DMS153 treated with DMSO at 0.1 percent for 48 hours (cell line): ENCODE measurements around the gene KCNK4.

Experiments
- DNase-seq: peaks from one replicate; lab custom pipeline; 2025; ENCODE audit not compliant: unreplicated experiment; lab: John Stamatoyannopoulos, UW

The KCNK4 gene

DNA sequence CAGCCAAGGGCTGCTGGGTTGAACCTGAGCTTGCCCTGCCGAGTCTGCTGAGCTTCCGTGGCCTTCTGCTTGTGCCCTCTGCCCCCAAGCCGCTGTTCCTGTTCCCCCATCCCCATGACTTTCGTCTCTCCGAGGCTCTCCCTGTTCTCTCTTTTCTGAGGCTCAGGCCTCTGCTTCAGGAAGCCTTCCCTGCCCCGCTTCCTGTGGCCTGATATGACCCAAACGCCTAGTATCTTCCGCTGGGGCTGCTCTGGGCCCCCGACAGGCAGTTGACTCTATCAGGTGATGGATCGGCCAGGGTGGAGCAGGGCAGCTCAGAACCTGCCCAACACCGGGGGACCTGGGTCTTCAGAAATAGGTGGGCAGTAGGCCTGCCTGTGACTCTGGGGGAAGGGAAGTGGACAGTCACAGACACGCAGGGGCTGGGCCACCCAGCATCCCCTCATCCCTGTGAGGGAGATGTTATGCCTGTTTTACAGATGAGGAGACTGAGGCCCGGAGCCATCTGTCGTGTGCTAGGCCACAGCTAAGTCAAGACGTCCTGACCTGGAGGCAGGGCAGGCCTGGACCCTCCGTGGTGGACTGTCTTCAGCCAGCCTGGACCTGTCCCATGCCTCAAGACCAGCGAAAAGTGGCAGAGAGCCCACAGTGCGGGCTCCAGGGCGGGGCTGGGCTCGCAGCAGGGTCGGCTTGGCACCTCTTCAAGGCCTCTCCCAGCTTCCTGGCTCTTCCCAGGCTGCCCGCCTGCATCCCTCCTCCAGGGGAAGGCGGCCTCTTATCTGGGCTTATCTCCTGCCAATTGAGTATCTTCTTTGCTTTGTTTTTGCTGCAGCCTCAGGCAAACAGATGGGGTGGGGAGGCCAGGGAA lies 22.8 kb upstream of the KCNK4 start:
- peak; percentile 8 for DNase-seq

DNA sequence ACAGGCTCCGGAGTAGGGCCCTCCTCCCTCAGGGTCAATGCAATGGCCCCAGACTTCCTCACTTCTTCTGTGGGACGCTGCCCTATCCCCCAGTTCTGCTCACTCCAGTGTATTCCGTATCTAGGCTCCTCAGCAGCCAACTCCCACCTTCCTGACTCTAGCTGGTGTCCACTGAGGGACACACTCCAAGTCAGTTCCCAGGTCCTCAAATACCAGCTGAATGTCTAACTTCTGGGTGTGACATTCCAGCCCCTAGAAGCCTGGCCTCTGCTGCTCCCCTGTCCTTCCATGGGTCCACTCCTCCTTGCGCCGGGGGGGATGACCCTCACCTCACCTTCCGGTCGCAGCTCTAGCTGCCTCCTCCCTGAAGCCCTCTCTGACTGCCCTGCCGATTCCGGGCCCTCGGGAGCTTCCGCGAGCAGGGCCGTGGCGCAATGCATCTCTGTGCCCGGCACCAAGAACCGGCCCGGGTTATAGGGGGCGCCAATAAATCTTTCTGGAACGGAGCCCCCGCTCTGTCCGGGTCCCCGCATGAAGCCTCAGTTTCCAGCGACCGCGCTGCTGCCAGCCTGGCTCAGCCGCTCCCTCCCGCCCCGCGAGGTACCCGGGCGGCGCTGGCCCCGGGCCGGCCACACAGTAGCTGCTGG lies 22.1 kb upstream of the KCNK4 start:
- DNase-seq, result no peak

DNA sequence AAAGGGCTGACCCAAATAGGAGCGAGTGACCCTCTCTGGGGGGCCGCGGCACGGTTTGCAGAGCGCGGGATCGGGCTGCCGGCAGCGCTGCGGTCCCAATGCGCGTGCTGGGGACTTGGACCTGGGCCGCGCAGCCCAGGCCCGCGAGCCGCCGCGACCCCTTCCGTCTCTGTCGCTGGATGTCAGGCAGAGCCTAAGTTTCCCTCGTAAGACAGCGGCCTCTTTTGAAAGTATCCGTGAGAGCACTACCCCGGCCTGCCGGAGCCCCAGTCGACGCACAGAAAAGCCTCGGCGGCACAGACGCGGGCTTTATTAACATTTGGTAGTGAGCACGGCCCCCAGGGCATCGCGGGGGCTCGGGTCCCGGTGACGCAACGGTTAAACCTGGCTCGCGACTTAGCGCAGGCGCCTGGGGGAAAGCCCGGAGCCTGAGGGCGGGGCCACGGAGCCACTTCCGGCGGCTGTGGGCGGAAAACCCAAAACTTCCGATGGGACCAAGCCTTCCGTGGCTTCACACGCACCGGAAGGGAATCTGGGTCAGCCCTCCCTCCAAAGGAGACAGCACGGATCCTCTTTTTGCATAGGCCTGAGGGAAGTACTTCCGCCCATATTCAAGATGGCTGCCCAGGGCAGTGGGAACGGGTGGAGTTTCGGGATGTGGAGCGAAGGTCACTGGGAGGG lies 21.4 kb upstream of the KCNK4 start:
- DNase-seq, result peak; percentile 98

DNA sequence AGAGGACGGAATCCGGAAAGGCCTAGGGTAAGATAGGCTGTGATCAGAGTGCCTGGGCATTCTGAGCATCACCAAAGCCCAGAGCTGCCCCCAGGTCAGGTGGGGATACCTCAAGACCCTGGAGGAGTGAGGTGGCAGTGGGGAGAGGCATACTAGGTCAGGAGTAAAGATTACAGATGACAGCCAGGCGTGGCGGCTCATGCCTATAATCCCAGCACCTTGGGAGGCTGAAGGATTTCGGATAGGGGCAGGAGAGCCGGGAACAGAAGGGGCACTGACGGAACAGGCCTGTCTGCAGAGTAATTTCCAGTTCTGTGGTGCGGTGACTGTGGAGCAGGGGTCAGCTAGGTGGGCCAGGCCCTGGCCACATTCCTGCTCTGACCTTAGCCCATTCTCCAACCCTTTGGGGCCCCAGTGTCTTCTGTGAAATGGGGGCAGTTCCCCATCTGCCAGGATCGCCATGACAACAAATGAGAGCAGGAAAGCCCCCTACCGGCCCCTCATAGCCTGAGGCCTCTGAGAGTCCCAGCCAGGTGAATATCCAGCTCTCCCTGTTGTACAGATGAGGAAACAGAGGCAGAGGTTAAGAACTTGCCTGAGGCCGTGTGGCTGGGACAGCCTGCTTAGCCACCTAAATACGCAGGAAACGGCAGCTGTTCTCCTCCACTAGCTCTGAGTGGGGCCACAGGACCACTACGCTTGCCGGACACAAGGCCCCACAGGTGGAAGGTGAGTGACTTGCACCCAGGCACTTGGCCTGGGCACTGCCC lies 15.9 kb upstream of the KCNK4 start:
- DNase-seq, result no peak

DNA sequence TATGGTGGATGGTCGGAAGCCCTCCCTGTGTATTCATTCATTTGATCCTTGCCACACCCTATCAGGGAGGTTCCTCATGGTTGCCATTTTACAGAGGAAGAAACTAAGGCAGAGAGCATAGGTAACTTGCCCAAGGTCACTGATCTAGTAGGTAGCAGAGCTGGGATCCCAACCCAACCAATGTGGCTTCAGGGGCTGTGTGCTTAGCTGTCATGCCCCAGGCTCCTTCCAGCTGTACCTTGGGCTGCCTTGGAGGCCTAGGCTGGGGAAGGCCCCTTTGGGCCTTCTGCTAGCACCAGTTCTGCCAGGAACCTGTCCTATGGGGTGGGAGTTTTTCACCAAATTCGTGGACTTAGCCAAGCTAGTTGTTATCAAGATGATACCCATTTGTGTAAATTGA lies 15.3 kb upstream of the KCNK4 start:
- DNase-seq, result no peak

DNA sequence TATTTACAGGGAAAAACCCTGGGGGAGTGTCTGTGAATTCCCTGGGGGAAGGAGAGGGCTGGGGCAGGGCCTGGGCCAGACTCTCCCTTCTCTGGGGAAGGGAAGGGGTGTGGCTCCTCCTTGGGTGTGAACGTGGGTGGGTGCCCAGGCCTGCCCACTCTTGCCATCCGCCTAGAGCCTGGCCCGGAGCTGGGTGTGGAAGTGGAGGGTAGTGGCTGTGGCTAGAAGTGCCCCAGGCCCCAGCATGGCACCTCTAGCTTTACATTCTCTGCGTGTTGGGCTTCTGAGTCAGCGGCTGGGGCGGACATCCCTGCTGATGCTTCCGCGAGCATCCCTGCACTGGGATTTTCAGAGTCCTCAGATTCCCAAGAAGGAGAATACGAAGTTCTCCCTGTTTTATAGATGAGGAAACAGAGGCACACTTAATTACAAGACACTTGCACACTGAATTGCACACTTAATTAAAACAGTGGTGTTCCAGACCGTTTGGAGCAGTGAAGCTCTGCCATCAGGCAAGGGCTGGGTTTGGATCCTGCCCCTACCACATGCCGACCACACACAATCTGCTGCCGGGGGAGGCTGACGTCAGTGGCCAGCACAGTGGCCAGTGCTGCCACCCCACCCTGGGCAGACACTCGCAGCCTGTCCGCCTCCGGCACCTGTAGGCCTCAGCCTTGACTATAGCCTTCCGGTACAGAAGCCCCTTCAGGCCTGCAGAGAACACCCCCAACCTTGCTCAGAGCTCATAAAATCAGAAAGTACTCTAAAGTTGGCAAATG lies 14.3 kb upstream of the KCNK4 start:
- no peak for DNase-seq

DNA sequence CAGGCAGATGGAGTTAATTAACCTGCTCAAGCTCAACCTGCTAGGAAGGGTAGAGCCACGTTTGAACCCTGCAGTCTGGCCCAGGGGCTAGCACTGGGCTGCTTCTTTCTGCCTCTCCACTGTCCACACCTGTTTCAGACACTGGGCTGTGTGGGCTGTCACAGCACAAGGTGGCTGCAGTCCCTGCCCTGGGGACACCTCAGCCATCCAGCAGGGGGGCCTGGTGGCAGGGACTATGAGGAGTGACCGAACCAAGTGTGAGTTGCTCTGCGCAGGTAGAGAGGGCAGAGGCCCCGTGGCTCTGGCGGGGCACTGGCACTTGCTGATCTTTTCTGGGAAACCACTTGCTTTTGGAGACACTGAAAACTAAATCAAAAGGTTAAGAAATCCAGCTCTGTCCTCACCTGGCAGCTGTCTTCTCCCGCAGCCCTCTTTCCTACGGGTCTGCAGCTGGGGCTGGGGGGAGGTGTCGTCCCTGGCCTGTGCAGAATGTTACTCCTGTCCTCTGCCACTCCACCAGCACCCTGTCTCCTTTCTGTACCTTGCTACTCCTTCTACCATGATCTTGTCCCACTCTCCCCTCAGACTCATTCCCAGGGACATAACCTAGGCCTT lies 12.4 kb upstream of the KCNK4 start:
- DNase-seq, result no peak

DNA sequence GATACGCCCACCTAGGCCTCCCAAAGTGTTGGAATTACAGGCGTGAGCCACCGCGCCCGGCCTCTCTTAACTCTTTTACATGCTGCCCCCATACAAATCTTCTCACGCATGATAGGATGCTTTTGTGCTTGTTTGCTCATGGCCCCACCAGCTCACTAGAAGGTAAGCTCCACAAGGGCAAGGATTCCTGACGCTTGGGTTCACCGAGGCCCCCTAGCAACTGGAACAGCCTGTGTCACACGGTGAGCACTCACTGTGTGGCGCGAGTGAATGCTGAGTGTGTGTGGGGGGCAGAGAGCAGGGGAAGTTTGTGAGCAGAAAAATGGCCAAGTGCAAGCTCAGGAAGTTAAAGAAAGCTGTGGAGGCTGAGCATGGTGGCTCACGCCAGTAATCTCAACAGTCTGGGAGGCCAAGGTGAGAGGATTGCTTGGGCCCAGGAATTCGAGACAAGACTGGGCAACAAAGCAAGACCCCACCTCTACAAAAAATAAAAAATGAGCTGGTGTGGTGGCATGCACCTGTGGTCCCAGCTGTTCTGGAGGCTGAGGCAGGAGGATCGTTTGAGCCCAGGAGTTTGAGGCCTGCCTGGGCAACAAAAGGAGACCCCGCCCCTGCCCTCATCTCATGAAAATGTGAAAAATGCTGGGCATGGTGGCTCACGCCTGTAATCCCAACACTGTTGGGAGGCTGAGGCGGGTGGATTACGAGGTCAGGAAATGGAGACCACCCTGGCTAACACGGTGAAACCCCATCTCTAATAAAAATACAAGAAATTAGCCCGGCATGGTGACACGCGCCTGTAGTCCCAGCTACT lies 8.9 kb upstream of the KCNK4 start:
- no peak for DNase-seq

DNA sequence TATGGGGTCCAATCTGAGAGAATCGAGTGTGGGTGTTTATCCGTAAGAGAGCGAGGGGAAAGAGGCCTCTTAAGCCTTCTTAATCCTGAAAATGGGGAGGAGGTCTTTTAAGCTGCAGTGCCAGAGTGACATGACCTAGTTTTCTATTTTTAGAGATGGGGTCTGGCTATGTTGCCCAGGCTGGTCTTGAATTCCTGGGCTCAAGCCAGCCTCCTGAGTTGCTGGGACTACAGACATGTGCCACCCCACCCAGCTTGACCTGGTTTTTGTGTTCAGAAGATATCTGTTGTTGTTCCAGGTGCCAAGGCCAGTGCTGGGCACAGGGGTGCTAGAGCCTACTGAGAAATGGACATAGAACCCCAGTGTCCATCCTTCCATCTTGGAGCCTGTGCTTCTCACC lies 8.0 kb upstream of the KCNK4 start:
- DNase-seq, result no peak

DNA sequence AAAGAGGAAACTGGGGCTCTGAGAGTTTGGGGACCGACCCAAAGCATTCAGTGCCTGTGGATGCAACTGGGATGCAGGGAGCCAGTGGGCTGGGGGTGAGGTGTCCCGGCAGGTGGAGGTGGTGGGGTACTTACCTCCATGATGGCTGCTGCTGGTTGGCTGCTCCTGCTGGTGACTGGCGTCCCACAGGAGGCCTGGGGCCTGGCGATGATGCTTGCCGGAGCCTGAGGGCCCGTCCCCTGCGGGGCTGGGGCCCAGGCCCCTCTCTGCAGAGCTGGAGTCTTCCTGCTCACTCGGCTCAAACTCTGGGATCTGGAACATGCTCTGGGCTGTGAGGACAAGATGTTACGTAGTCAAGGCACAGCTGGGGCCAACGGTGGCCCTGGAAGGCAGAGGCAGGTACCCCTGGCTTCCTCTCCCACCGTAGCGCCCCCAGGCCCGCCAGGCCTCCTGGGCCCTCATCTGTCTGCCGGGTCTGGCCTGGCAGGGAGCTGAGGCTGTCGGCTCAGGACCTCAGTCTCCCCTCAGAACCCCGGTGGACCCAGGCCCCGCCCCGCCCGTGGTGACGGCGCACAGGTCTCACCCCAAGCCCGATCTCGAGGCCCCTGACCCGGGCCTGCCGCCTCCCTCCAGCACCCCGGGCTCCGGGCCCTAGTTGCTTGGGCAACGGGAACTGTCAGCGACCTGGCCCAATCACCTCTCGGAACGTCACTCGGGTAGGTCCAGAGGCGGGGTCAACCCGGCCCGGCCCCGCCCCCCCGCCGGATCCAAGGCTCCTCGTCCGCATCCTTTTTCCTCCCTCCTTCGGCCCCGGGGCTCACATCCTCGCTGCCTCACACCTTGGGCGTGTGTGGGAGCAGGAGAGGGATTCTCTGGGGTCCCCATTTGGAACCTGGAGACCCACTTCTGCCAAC lies 6.8 kb upstream of the KCNK4 start, which contains the start of gene BAD:
BAD (minus strand) TSS at position 618 of the 914 bp plus-strand sequence; CDS start at position 321, 297 bp downstream.
- peak; percentile 84 for DNase-seq

DNA sequence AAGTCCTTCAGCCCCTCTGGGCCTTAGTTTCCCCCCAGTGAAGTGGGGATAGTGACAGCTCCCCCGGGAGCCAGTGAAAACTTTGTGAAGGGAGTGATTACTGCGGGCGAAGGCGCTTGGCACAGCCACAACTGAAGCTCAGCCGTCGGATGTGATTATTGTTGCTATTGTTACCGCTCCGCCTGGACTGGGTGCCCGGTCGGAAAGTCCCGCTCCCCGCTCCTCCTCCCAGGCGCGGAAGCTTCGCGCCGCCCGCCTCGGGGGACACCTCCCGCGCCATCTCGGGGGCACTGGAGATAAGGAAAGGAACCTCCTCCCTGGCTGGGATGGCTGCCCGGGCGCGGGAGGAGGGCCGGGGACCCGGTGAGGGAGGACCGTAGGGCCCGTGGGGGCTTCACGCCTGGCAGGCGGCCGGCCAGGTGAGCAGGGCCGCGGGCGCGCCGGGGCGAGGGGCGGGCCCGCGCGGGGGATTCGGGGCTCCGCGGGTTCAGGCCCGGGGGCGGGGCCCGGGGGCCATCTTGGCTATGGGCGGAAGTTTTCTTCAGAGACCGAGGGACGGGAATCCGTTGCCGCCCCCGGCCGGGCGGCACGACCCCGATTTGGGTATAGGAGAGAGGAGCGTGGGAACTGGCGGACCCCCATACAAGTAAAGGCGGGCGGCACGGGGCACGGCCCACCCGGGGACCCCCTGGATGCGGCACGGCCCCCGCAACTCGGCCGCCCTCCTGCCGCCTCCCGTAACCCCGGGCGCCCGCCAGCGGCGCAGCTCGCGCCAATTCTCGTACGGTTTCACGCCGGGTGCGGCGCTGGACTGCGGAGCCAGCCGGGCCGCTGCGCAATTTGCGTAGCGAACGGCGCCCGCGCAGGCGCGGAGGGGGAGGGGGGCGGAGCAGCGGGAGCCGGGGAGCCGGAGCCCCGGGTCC lies 5.9 kb upstream of the KCNK4 start, which contains the start of gene GPR137:
GPR137 (plus strand) TSS at position 887 of the 923 bp plus-strand sequence. CDS start 677 bp downstream, outside the sequence.
- peak; percentile 68 for DNase-seq

DNA sequence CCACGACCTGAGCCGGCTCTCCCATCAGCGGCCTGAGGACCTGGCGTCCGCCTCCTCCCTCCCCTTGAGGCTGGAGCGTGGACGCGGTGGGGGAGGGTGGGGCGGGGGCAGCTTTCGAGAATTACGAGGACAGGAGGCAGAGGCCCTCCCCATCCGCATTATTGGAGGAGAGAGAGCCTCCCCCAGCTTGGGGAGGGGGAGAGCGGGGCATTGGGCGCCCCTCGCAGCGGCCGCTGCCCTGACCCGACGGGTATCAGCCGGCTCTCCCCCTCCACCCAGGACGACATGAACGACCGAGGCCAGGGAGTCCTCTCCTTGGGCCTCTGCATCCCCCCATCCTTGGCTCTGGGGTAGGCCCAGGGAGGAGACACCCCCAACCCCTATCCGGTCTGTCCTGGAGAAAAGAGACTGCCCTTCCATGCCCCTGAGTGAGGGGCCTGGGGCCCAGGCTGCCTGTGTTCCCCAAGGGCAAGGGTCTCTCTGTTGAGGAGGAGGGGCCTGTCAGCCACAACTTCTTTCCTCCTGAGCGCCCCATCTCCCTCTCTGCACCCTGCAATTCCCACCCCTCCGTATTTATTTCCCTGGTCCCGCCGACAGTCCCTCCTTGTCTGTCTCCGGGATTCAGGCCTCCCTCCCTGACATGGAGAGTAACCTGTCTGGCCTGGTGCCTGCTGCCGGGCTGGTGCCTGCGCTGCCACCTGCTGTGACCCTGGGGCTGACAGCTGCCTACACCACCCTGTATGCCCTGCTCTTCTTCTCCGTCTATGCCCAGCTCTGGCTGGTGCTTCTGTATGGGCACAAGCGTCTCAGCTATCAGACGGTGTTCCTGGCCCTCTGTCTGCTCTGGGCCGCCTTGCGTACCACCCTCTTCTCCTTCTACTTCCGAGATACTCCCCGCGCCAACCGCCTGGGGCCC lies 5.0 kb upstream of the KCNK4 start:
- DNase-seq, result peak; percentile 25

DNA sequence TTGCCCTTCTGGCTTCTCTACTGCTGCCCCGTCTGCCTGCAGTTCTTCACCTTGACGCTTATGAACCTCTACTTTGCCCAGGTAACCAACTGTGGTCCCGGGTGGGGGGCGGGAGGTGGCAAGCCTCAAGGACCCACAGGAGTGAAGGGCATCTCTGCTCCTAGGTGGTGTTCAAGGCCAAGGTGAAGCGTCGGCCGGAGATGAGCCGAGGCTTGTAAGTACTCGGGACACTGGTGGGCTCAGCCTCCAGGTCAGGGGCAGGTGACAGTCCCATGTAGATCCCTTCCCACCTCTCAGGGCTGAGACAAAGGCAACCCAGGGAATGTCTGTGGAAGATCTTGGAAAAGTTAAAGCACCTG lies 4.3 kb upstream of the KCNK4 start:
- DNase-seq, result no peak

DNA sequence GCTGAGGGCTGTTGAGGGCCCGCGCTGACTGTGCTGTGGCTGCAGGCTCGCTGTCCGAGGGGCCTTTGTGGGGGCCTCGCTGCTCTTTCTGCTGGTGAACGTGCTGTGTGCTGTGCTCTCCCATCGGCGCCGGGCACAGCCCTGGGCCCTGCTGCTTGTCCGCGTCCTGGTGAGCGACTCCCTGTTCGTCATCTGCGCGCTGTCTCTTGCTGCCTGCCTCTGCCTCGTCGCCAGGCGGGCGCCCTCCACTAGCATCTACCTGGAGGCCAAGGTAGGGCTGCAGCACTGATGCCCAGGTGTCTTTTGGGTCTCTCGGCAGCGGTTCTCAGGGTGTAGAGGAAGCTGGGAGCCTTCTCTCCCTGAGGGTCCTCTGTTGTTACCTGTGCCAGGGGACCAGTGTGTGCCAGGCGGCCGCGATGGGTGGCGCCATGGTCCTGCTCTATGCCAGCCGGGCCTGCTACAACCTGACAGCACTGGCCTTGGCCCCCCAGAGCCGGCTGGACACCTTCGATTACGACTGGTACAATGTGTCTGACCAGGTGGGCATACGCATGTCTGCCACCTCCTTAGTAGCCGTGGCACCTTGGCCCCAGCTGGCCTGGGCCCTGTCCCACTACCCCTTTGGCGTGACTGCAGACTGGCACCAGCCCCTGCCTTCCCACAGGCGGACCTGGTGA lies 3.3 kb upstream of the KCNK4 start:
- no peak for DNase-seq

DNA sequence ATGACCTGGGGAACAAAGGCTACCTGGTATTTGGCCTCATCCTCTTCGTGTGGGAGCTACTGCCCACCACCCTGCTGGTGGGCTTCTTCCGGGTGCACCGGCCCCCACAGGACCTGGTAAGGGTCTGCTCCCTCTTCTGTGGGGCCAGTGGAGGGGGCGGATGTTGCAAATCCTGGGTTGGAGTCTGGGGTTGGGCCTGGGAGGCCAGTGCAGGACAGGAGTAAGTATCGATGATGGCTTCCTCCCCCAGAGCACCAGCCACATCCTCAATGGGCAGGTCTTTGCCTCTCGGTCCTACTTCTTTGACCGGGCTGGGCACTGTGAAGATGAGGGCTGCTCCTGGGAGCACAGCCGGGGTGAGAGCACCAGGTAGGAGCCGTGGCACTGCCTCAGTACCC lies 2.8 kb upstream of the KCNK4 start:
- no peak for DNase-seq
